ENCODE measurements around the gene SLC4A11.

- TF ChIP-seq CTCF (IDR thresholded peaks at IDR 0.05) (no peak), POLR2A (IDR thresholded peaks at IDR 0.05) (no peak)
Observed at GRCh38 chr20:3202965-3203314, 36.0 kb downstream of the SLC4A11 start.

Data from ovary (tissue), 3 donors.